SK-N-SH treated with all-trans-retinoic acid at 6 μM for 48 hours (cell line): Measurements from ENCODE around the gene PAIP2.

Experiments used
- ATAC-seq: fragments of 200-7000 bp; cut with Tn5 transposase; 3 replicates; pipeline ENCODE4 v1.9.1; 2020; ENCODE audit warnings: mild to moderate bottlenecking, moderate library complexity
- ZFP30 ChIP-seq: fragments of 450-650 bp; formaldehyde crosslinking; IDR thresholded peaks from 2 replicates; pipeline ENCODE4 v1.5.0; 2022; ENCODE audit warnings: mild to moderate bottlenecking, moderate library complexity

PAIP2 gene

DNA sequence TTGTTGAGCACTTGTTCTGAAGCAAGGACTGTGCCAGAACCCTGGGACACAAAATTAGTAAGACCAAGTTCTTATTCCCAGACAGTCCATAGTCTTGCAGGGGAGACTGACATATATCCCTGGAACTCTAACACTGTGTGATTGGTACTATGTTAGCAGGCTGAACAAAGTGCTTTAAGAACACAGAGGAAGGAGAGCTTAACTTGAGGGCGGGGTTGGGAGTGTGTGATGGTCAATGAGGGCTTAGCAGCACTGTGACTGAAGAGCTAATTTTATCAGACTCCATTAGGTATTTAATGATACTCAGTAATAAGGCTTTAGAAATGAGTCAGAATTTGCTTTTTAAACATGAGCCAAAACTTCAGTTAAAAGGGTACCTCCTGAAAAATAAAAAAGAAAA is 77.1 kb downstream of the PAIP2 start:
- no peak for TF ChIP-seq ZFP30

More for the DNA sequence above, 77.1 kb downstream of the PAIP2 start:
- no peak for ATAC-seq
